A549 (cell line): ENCODE measurements around the gene HAO2.

Experiments
- CHD2 ChIP-seq: fragments of 150-350 bp; IDR thresholded peaks from 2 replicates; pipeline ENCODE4 v1.6.1; 2014; ENCODE audit warnings: low read length; ENCODE audit not compliant: partially characterized antibody
- MAZ ChIP-seq: fragments of 150-350 bp; IDR thresholded peaks from 2 replicates; pipeline ENCODE4 v1.6.1; 2014; ENCODE audit warnings: antibody characterized with exemption, low read depth, low read length, borderline replicate concordance
- PHF8 ChIP-seq: fragments of 200-600 bp; sonication (generic); IDR thresholded peaks from 2 replicates; pipeline ENCODE4 v1.6.1; 2016; ENCODE audit warnings: low read depth, mild to moderate bottlenecking, antibody characterized with exemption, moderate library complexity, borderline replicate concordance
- POLR2A ChIP-seq: IDR thresholded peaks from 2 replicates; pipeline ENCODE4 v1.6.1; 2012; ENCODE audit warnings: mild to moderate bottlenecking, low read length
- SMC3 ChIP-seq: fragments of >200 bp; sonication (Bioruptor Twin); formaldehyde crosslinking; IDR thresholded peaks from 3 replicates; pipeline ENCODE4 v1.6.1; 2018; ENCODE audit warnings: inconsistent platforms
- TF ChIP-seq, protein P1 (sequence below): fragments of >200 bp; sonication (Bioruptor Twin); formaldehyde crosslinking; IDR thresholded peaks from 3 replicates; pipeline ENCODE4 v1.5.1; 2016
- TF ChIP-seq, protein P2 (sequence below): fragments of 150-350 bp; IDR thresholded peaks from 2 replicates; pipeline ENCODE4 v1.6.1; 2014; ENCODE audit warnings: low read depth, mild to moderate bottlenecking, low read length
- TF ChIP-seq, protein P3 (sequence below): fragments of 450-650 bp; IDR thresholded peaks from 2 replicates; pipeline ENCODE4 v1.6.1; 2014; ENCODE audit warnings: antibody characterized with exemption

DNA sequence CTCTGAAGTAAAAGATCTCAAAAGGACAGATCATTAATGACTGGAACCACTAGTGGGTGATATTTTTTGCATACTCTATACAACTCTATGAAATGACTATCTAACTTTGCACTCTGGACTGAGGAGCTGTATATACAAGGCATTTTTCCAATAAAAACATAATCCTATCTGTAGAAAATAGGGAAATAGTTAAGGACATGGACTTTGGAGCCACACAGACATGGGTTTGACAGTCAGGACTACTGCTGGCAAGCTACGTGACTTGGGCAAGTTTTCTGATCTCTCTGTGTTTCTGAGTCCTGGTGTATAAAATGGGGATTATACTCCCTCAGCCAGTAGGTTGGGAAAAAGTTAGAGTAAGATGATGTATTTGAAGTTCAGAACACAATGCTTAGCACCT is 25.5 kb downstream of the HAO2 start:
- TF ChIP-seq SMC3: no peak
- TF ChIP-seq, protein P1, sequence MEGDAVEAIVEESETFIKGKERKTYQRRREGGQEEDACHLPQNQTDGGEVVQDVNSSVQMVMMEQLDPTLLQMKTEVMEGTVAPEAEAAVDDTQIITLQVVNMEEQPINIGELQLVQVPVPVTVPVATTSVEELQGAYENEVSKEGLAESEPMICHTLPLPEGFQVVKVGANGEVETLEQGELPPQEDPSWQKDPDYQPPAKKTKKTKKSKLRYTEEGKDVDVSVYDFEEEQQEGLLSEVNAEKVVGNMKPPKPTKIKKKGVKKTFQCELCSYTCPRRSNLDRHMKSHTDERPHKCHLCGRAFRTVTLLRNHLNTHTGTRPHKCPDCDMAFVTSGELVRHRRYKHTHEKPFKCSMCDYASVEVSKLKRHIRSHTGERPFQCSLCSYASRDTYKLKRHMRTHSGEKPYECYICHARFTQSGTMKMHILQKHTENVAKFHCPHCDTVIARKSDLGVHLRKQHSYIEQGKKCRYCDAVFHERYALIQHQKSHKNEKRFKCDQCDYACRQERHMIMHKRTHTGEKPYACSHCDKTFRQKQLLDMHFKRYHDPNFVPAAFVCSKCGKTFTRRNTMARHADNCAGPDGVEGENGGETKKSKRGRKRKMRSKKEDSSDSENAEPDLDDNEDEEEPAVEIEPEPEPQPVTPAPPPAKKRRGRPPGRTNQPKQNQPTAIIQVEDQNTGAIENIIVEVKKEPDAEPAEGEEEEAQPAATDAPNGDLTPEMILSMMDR: no peak
- no peak for TF ChIP-seq CHD2
- no peak for TF ChIP-seq POLR2A
- TF ChIP-seq, protein P2, sequence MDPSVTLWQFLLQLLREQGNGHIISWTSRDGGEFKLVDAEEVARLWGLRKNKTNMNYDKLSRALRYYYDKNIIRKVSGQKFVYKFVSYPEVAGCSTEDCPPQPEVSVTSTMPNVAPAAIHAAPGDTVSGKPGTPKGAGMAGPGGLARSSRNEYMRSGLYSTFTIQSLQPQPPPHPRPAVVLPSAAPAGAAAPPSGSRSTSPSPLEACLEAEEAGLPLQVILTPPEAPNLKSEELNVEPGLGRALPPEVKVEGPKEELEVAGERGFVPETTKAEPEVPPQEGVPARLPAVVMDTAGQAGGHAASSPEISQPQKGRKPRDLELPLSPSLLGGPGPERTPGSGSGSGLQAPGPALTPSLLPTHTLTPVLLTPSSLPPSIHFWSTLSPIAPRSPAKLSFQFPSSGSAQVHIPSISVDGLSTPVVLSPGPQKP: no peak
- TF ChIP-seq PHF8: no peak
- TF ChIP-seq, protein P3, sequence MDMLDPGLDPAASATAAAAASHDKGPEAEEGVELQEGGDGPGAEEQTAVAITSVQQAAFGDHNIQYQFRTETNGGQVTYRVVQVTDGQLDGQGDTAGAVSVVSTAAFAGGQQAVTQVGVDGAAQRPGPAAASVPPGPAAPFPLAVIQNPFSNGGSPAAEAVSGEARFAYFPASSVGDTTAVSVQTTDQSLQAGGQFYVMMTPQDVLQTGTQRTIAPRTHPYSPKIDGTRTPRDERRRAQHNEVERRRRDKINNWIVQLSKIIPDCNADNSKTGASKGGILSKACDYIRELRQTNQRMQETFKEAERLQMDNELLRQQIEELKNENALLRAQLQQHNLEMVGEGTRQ: no peak
- no peak for TF ChIP-seq MAZ
